HPDE6-E6E7 (cell line): Measurements from ENCODE around the gene THRB.
A peak's percentile ranks its signal among the peaks of the same experiment; 100 is the strongest.

Source experiments
- DNase-seq: peaks from one replicate; pipeline ENCODE4 v3.0.0; 2011; ENCODE audit warnings: missing footprints; ENCODE audit errors: extremely low spot score

Gene THRB

DNA sequence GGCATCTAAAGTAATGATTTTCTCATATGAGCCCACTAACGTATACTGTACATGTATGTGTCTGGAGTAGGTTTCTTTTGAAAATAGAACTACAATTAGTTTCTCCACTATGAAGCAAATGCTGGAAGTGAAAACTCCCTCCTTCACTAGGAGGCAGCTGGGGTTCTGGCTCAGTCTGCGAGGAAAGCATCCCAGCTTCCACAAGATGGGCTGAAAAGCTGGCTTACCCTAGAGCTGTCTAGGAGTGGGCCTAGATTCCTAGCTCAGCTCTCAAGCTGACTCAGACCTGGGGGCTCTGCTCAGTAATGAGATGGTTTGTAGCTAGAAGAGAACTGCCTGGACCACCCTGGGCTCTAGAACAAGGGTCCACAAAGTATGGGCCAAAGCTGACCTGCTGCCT, 268.3 kb downstream of the THRB start:
- no peak for DNase-seq

DNA sequence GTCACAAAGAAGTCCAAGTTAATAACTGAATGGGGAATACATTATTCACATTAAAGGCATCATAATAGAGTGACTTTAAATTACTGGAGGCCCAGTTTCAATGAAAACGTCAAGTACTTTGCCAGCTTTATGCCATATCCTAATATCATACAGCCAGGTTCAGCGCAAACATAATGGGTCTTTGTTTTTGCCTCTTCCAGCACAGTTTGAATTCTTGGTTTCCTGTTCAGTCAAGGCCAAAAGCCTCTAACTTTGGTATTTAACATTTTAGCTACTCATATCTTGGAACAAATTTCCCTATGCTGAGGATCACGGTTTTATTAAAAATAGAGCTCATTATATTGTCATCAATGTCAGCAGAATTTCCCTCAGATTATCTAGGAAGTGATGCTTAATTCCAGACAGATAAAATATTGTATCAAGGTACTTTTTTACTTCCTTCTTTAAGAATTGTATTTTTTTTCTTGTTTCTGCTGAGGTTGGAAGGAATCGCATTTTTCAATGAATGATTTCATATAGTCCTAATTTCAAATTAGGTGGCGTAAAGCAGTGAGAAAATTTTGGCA, 269.2 kb downstream of the THRB start:
- no peak for DNase-seq

DNA sequence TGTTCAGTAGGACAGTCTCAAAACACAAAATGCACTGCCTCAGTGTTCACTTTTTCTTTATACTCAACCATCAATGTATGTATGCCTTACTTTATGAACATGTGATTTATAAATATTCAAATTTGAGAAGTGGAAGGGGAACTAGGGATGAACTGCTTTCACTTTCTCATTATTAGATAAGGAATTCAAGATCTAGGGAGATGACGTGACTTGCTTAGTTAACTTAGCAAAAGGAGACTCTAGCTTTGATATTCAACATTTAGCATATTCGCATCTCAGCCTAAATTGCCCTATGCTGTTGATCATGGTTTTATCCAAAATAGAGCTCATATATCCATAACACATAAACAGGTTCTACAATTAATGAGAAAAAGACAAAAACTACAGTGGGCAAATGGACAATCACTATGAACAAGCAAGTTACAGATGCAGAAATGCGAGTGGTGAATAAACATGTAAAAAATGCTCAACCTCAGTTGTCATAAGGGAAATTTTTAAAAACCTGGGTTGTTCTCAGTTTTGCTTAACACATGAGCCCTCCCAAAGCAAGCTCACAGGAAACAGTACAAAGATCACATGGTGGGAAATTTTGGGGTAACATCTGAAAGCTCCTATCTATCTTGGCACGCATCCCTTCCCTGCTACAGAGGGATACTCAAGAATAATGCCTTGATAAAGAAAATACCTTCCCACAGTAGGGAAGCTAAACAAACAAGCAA, 269.8 kb downstream of the THRB start:
- DNase-seq, result no peak

DNA sequence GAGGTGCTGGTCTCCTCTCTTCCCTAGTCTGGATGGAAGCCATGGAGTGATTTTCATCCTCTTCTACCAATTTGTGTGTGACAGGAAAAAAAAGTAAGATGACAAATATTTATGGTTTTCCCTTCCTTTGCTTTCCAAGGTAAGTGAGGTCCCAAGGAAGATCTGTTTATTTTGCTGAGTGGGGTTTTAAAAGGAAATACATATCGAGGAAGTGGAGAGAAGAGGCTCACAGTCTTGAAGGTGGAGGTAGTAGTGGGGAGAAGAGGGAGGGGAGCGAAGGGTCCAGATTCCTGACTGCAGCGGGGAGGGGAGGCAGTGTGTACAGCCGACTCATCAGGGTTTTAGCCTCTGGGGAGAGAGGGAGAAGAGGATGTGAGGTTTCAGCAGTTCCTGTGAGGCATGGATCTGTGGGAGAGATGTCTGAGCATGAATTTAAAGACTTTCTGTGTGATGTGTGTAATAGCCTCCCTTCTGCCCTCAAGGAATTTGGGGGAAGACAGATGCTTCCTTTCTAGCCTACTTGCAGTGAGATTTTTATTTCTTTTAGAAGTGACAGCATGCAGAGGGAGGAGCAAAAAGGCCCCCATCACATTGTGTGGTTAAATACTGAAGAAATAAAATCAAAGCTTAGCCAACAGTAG, 272.4 kb downstream of the THRB start:
- no peak for DNase-seq

DNA sequence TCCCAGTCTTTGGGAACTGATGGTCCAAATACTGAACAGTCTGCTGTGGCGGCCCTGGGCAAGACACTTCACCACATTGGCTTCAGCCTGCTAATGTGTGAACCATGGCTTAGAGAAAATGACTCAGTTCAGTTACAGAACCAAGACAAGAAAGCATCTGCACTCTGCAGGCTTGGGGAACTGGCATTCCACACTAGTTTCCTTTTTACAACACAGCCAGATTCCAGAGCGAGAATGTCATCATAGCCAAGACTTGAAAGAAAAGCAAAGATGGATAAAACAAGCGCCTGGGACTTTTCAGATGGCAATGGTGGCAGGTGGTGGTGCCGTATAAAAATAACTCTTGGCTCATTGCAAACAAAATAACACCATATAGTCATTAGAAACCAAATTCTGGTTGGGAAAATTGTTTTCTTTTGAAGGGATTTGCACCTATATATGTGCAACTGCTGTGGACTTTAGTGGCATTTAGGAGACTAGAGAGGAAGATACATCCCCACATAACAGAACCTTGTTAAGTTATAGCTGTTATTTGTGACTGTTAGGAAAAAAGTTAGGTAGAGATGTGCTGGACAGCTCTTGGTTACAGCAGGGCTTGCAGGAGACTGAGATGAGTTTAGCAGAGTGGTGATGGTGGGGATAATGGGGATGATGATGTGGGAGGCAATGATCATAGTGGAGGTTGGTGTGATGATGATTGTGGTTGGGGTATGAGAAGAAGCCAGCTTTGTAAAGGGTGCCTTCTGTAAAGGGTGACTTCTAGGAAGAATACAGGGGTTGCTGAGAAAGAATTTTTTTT, 273.6 kb downstream of the THRB start:
- DNase-seq, result peak; percentile 34

DNA sequence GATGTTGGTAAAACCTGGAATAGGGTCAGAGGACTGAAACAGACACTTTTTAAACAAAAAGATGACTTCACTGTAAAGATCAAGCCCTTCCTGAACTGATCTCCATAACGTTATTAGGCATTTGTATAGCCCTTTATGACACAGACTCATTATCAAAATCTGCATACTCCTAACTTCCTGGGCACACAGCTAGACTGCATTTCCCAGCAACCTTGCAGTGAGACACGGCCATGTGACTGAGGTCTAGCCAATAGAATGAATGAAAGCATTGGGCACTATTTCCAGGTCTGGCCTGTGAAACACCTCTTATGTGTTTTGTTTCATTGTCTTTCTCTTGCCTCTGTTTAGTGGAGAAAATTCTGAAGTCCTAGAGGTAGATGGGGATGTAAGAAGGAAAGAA, 279.1 kb downstream of the THRB start:
- DNase-seq, result no peak

DNA sequence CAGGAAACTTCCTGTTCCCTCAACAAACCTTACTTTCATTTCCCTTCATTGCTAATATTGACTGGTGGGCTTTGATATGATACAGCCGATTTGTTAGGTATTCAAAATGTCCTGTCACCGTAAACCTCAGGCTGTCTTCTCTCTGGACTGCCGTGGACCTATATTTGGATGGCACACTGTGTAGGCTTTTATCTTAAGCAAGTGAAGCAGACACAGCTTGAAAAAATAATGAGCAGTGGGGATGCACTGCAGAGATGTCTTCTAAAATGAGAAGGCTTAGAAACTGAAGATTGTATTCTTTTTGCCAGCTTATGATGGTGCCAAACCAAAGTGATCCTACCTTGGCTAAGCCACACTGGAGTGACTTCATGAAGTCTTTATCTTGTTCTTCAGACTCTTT, 283.3 kb downstream of the THRB start:
- no peak for DNase-seq

DNA sequence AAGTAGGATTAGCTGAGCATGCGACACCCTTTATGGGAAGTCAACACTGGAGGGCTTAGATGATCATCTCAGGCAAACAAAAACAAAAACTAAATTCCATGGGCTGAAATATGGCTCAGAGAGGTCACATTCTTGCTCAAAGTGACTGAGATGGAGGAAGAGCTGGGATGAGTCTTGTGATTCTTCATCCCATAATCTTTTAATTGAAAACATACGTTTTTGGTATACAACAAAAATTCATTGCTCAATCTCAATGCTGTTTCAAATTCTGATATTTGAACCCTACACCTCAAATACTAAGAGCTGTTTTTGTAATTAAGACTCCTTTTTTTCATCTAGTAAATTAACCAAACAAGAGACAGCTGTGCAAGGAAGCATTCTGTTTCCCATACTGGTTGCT, 292.6 kb downstream of the THRB start:
- DNase-seq, result no peak

DNA sequence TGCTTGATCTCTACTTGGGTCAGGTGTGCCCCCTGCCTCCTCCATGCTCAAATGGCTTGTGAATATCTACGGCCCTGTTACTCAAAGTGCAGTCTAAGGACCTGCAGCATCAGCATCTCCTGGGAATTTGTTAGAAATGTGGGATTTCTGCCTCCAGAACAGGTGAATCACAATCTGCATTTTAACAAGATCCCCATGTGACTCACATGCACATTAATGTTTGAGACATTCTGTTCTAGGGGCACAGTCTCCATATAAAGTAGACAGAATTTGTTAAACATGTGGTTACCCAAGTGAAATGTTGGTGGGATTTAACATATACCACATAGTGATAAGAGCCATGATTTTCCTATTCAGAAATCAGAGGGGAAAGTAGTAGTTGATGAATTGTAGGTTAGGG, 293.3 kb downstream of the THRB start:
- DNase-seq, result no peak

DNA sequence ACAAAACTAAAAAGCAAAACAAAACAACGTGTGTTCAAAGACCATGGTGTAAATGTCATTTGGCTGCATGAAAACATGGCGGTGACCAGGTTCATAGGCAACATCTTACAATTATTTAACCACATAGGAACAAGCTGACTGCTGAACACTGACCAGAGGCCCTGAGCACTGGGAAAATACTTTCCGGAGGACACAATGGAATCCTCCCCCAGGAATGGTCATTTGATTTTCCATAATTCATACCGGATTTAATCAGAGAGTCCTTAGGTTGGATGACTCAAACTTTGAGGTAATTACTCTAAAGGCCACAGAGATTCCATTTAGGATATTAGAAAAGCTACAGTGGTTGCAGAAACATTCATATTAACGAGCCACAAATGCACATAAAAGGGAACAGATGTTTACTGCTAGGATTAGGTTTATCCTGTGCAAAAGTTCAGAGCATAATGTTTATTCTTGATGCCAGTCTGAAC, 294.8 kb downstream of the THRB start:
- no peak for DNase-seq

DNA sequence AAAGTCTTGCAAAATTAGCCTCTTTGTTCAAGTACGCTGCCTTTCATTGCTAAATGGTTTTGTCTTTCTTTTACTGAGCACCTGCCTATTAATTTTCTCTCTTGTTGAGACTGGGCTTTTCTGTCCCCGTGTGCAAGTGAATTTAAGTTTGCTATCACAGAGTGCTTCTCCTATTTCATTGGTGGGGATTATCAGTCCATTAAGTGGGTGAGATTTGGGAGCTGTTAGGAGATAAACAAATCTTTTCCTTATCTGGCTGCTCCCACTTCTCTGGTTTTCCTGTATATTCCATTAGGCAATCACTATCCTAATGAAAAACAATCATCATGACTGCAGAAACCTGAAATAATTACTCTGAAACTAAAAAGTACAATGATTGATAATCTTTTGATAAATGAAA, 295.4 kb downstream of the THRB start:
- DNase-seq, result no peak

DNA sequence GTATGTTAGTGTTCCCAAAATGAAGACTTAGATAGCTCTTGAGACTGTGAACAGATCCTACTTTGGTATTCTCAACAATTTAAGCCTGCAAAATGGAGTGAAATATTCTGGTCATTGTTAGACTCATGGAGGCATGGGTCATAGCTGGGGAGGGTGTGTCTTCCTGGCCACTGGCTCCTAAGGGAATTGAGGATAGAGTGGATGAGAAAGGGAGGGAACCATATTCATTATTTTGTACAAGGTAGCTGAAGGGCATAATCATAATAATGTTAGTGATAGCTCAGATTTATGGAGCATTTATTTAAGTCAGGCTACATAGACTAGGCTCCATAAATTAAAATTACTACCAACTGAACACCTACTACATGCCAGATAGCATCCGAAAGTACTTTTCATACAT, 295.9 kb downstream of the THRB start:
- DNase-seq, result no peak

DNA sequence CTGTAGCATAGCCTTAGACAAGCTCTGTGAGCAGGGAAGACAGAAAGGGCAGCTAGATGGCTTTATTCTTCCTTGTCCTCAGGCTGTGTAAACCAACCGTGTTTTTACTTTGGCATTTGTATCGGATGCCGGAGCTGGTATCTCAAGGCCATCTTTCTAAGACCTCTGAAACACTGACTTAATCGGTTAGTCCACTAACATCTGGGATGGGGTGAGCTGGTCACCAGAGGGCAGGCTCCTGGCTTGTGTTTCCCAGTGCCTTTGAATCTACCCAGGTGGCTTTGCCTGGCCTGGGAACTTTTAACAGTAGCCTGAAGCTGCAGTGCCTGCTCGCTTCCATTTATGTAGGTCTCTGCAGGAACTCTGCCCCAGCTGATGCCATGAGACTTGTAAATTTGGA, 296.8 kb downstream of the THRB start:
- DNase-seq, result no peak

DNA sequence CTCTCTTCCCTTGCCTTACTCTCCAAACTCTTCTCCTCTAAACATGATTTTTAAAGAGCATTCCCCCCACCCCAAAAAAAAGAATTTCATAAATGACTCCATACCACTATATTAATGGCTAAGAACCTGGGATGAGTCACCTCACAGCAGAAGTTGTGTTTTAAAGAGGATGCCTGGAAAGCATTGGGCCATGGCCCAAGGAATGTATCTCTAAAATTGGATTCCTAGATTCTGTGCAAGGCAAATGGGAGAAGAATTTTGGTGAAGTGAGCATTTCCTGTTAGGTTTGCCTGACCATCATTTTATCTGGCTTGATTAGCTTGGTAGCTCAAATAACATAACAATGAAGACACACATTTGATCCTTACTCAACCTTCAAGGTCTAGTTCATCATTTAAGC, 298.1 kb downstream of the THRB start:
- DNase-seq, result no peak

DNA sequence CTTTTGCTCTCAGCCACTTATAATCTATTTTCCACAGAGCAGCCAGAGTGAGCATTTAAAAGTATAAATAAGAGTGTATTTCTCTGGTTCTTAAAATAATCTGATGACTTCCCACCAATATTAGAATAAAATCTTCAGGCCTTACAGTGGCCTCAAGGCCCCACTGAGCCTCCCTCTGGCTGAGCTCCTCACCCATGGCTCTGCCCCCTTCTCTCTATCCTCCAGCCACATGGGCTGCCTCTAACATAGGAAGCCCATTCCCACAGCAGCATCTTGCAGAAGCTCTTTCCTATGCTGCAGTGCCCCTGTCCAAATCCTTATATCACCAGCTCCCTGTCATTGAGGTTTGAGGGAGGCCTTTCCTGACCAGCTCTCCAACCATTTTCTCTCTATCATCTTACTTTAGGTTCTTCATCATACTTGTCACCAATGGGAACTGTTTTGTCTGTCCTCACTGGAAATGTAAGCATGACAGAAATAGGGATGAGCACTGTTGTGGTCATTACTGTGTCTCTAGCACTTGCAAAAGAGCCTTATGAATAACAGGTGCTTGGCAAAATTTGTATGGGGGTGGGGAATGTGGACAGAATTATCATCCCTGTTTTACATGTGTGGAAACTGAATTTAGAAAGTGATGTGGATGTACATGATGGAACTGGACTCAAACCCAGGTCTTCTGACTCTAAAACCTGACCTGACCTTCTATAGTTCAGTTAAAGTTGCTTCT, 299.0 kb downstream of the THRB start:
- DNase-seq, result no peak

DNA sequence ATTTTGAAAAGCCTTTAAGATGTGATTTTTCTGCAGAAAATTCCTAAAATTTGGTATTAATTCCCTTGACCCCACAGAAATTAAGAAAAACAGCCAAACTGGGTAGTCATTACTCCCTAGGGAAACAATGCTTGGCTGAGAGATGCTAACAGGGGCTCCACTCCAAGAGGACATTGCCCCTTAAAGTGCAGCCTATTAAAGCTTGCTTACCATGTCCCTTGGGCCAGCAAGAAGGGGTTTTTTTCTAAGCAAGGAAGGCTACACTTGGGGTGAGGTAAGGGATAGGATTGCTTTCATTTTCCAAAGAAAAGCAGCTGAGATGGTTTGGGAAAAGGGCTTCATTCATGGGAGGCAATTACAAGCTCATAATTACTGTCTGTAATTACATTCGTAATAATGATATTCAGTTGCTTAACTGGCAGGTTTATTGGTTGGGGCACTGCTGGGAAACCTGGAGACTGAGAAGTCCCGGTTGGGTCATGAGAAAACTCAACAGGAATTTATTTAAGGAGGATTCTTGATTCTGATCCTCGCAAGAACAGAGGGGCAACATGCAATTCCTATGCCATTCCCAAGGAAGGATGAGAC, 302.1 kb downstream of the THRB start:
- DNase-seq, result no peak

DNA sequence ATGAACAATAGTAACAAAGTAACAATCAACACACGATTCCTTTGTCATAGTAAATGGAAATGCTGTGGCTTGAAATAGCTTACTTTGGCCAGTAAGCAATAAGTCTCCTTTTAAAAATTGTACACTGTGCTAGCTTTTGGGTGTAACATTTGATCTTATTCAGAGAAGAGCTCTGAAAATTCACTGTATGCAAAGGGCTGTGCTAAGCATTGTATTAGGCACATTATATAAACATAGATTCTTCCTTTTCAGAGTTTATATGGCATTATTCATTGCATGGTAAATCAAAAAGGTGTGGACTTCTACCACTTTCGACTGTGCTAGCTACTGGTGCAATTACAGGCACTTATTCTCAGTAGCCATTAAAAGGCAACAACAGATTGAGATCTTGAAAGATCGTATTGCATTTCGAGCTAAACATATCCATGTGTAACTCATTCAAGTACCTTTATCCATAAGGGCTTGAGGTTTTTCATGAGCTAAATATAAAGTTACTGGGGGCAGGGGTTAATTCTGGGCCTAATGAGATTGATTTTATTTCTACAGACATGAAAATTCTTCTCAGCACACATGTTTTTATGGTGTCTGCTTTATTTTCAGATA, 302.7 kb downstream of the THRB start:
- DNase-seq, result no peak

DNA sequence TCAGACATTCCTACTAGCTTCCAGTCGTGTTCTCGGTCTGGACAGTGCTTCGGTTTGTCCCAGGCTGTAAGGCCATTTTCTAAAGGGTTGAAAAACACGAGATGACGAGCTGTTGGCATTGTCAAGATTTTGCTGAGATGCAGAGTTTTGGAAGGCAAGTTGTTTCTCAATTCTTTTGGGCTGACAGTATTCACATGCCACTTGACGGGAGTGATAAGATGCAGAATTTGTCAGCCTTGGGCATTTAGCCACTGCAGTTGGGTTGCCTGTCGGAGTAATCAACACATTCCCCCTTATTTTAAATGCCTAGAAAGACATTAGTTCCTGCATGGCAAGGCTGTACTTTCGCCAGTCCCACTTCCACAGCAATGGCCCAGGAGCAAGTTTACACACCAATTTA, 304.4 kb downstream of the THRB start:
- no peak for DNase-seq

DNA sequence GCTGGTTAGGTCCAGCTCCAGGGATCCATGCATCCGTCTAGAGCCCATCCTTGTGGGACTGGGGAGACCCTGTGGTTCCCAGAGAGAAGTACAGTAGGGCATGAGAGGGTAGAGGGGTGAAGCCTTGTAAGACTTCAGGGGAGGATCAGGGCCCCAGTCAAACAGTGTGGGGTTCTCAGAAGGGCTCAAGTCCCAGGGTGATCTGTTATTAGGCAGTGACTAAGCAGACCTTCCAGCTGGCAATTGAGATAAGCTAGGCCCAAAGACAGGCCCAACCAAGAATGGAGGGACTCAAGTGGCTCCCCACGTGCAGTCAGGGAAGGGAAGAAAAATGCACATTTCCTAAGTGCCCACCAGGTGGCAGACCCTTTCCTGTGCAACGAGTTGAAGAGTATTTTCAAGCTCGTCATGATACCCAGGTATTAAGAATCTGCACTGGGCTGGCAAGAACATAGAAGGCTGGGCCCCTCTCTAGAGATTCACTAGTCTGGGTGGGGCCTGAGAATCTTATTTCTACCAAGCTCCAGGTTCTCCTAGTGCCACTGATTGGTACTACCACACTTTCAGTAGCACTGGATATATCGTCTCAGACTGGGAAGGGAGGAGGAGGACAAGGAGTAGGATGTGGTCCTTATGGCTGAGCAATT, 308.8 kb downstream of the THRB start:
- DNase-seq, result peak; percentile 4

DNA sequence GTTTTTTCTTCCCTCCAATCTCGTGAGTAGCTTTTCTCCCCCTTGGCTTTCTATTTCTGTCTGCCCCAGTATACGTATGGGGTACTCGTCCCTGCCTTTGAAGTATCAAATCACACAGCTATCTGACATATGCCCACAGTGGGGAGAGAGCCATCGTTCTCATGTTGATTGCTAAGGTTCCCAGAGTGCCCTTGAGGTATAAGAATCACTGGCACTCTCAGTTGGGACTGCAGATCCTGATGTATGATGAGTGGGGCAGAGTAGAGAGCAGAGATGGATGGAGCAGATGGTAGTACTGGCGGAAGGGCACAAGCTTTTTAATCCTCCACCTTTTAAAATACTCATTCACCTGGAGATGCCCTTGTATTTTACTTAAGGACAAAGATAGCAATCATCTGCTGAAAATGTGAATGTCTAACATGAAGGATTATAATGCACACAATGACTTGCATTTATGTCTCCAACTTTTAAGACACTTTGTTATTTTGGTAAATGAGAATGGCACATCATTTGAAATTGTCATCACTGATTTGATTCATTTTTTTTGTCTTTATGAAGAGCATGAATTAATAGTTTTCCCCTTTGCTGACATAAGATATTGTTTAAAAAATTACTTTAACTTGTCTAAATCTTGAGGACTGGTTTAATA, 310.0 kb downstream of the THRB start:
- DNase-seq, result no peak
